Measurements from ENCODE around the gene HSF4.

HSF4 gene

GRCh38 chr16:67209565-67209964 is 45.0 kb downstream of the HSF4 start:
- TF ChIP-seq REST (IDR thresholded peaks at IDR 0.05; ENCODE audit: insufficient read depth in 1 of 2, low read depth in 2 of 2, low read length in 2 of 2) (no peak), TAF1 (IDR thresholded peaks at IDR 0.05; ENCODE audit: borderline replicate concordance, insufficient read depth, low read length) (no peak), POLR2AphosphoS5 (IDR thresholded peaks at IDR 0.05; ENCODE audit: low read depth, low read length) (no peak), FOXP2 (optimal IDR thresholded peaks at IDR 0.05; ENCODE audit: borderline replicate concordance, extremely low read depth, extremely low read length, insufficient read depth) (no peak), SIN3A (IDR thresholded peaks at IDR 0.05; ENCODE audit: borderline replicate concordance, insufficient read depth, low read length) (no peak)

- TF ChIP-seq REST (IDR thresholded peaks at IDR 0.05; ENCODE audit: insufficient read depth in 1 of 2, low read depth in 2 of 2, low read length in 2 of 2) (no peak), POLR2AphosphoS5 (IDR thresholded peaks at IDR 0.05; ENCODE audit: low read depth, low read length) (no peak), SIN3A (IDR thresholded peaks at IDR 0.05; ENCODE audit: borderline replicate concordance, insufficient read depth, low read length) (no peak), TAF1 (IDR thresholded peaks at IDR 0.05; ENCODE audit: borderline replicate concordance, insufficient read depth, low read length) (no peak), FOXP2 (optimal IDR thresholded peaks at IDR 0.05; ENCODE audit: borderline replicate concordance, extremely low read depth, extremely low read length, insufficient read depth) (no peak)
Observed at GRCh38 chr16:67210069-67210937, 45.8 kb downstream of the HSF4 start.

GRCh38 chr16:67211674-67212073 is 47.1 kb downstream of the HSF4 start:
- no peak for TF ChIP-seq SIN3A (IDR thresholded peaks at IDR 0.05; ENCODE audit: borderline replicate concordance, insufficient read depth, low read length)
- no peak for TF ChIP-seq POLR2AphosphoS5 (IDR thresholded peaks at IDR 0.05; ENCODE audit: low read depth, low read length)
- no peak for TF ChIP-seq FOXP2 (optimal IDR thresholded peaks at IDR 0.05; ENCODE audit: borderline replicate concordance, extremely low read depth, extremely low read length, insufficient read depth)
- no peak for TF ChIP-seq TAF1 (IDR thresholded peaks at IDR 0.05; ENCODE audit: borderline replicate concordance, insufficient read depth, low read length)
- TF ChIP-seq REST (IDR thresholded peaks at IDR 0.05; ENCODE audit: insufficient read depth in 1 of 2, low read depth in 2 of 2, low read length in 2 of 2) = no peak

- no peak for TF ChIP-seq SIN3A (IDR thresholded peaks at IDR 0.05; ENCODE audit: borderline replicate concordance, insufficient read depth, low read length)
- no peak for TF ChIP-seq POLR2AphosphoS5 (IDR thresholded peaks at IDR 0.05; ENCODE audit: low read depth, low read length)
- no peak for TF ChIP-seq REST (IDR thresholded peaks at IDR 0.05; ENCODE audit: insufficient read depth in 1 of 2, low read depth in 2 of 2, low read length in 2 of 2)
- TF ChIP-seq TAF1 (IDR thresholded peaks at IDR 0.05; ENCODE audit: borderline replicate concordance, insufficient read depth, low read length) = no peak
Observed at GRCh38 chr16:67212766-67213165, 48.2 kb downstream of the HSF4 start.
